ENCODE results near the gene ATP2C1. TPM values are rescaled to one million over a fixed set of nuclear protein-coding genes. Genes with fewer than 3 reads are reported as not detected.

Gene ATP2C1
- total RNA-seq, 2 experiments from 2014 or later, result 40.9 to 44.0 TPM

GRCh38 chr3:131025539-131025938, 131.7 kb downstream of the ATP2C1 start:
- no peaks in the 10 kb centered on the region for H3K9me3 ChIP-seq (ENCODE audit: control insufficient read depth in 1 of 2, insufficient read depth in 1 of 2, low read length in 2 of 2)
- H3K4me3 Mint-ChIP-seq, result peak overlapping the region; percentile 93
- no peak for TF ChIP-seq CTCF (IDR thresholded peaks at IDR 0.05)
- no peaks in the 10 kb centered on the region for H3K27me3 Mint-ChIP-seq
- H3K27me3 ChIP-seq (ENCODE audit: control insufficient read depth in 1 of 2, insufficient read depth in 2 of 2, low read length in 2 of 2), result no peaks in the 10 kb centered on the region
- H3K4me1 ChIP-seq (ENCODE audit: insufficient read depth, low read length), result peaks cover 30% of the 10 kb centered on the region
- H3K36me3 Mint-ChIP-seq (ENCODE audit: low read depth), result peaks cover 60% of the 10 kb centered on the region
- H3K9me3 Mint-ChIP-seq, result no peaks in the 10 kb centered on the region
- peak overlapping the region; percentile 94 for H3K27ac Mint-ChIP-seq
- DNase-seq (no peak), ATAC-seq (ENCODE audit: poor library complexity) (no peak)
- peaks cover 28% of the 10 kb centered on the region for H3K36me3 ChIP-seq (ENCODE audit: insufficient read depth, low read length)
- no peak overlapping the region for H3K27ac ChIP-seq (ENCODE audit: low read depth in 1 of 2, low read length in 2 of 2)
- ChIA-PET POLR2A (interaction anchor here (1.4 to 4.3 kb wide), 4 partner anchors 11 to 356 kb away, joined by 5 to 32 read pairs (median 18); partner anchors contain the start of genes ATP2C1 and NUDT16), CTCF (interaction anchor here (1.6 kb wide), 1 partner anchor 133 kb away, joined by 5 read pairs; no protein-coding TSS in a partner anchor)
- H3K4me3 ChIP-seq (ENCODE audit: low read length), result peak overlapping the region; percentile 66
- peaks cover 62% of the 10 kb centered on the region for H3K4me1 Mint-ChIP-seq (ENCODE audit: low read depth)
- intact Hi-C loops (cut with DNase I, micrococcal nuclease), result loop anchor here (5.0 to 10.0 kb wide), 4 partner anchors 281 to 1392 kb away; partner anchors contain the start of genes DNAJC13 (in 1 of the 2), MRPL3 (in 1 of the 2), NUDT16 (in 1 of the 2) and PIK3R4 (in 1 of the 2)

DNA sequence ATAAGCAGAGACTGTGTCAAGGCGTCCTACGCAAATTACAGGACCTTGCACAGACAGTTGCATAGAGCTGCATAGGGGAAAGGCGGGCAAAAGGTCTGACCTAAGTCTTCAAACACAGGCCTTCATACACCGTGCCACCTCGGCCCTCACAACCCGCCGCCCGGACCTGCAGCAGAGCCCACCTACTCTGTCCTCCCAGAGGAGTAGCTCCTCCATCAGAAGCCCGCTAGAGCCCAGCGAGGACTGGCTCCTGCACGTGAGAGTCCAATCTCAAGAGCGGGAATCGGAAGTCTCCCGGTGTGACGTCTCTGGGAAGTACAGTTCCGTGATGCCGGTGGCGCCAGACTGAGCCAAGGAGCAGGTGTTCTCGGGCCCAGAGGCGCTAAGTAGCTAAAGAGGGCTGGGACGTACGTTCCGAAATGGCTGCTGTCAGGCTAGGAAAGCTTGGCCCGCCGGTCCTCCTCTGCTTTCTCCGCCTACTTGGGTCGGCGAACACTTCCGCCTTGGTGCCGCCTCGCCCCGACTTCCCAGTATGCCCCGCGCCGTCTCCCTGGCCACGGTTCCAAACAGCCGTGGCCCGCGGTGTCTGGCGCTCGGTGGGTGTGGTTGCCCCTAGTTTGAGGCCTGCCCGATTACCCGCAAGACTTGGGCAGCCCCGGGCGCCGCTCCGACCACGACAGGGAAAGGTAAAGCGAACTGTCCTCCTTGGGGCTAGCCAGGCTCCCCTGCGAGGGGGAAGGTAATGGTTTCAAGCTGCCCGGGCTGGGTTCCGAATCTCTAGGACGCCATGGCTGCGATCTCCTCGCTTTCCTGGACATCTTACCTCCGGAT, 132.7 kb downstream of the ATP2C1 start, which contains the start of the genes ASTE1 and NEK11:
Gene ASTE1 (minus strand): TSS at position 505 of the 831 bp plus-strand sequence. CDS start 1,519 bp downstream, outside the sequence.
Gene NEK11 (plus strand): TSS at position 557 of the 831 bp plus-strand sequence. CDS start 2,832 bp downstream, outside the sequence.
- POLR2A ChIA-PET, result interaction anchor here (0.6 to 4.3 kb wide), 12 partner anchors 9 to 1391 kb away, joined by 3 to 32 read pairs (median 4); partner anchors contain the start of genes ATP2C1 and NUDT16
- intact Hi-C loops (cut with DNase I, micrococcal nuclease), result loop anchor here (2.0 to 10.0 kb wide), 6 partner anchors 280 to 1391 kb away; partner anchors contain the start of genes MRPL3 (in 2 of the 2), PIK3R4 (in 2 of the 2), DNAJC13 (in 1 of the 2) and NUDT16 (in 1 of the 2)
- H3K27ac ChIP-seq (ENCODE audit: low read depth in 1 of 2, low read length in 2 of 2), result peak within 1 kb of the TSS; percentile 84 to 89
- no peaks in the 10 kb centered on the region for H3K27me3 Mint-ChIP-seq
- peak; percentile 85 to 96 (median 90) for DNase-seq
- no peaks in the 10 kb centered on the region for H3K9me3 ChIP-seq (ENCODE audit: control insufficient read depth in 1 of 2, insufficient read depth in 1 of 2, low read length in 2 of 2)
- H3K9me3 Mint-ChIP-seq, result no peaks in the 10 kb centered on the region
- CTCF ChIA-PET, result interaction anchor here (1.6 kb wide), 1 partner anchor 134 kb away, joined by 5 read pairs; no protein-coding TSS in a partner anchor
- peaks cover 30% of the 10 kb centered on the region for H3K4me1 ChIP-seq (ENCODE audit: insufficient read depth, low read length)
- peaks cover 54% of the 10 kb centered on the region for H3K36me3 Mint-ChIP-seq (ENCODE audit: low read depth)
- H3K4me3 ChIP-seq (ENCODE audit: low read length), result peak within 1 kb of the TSS; percentile 66
- H3K4me3 Mint-ChIP-seq, result peak within 1 kb of the TSS; percentile 93
- H3K27ac Mint-ChIP-seq, result peak within 1 kb of the TSS; percentile 94
- peak; percentile 97 for ATAC-seq (ENCODE audit: poor library complexity)
- H3K27me3 ChIP-seq (ENCODE audit: control insufficient read depth in 1 of 2, insufficient read depth in 2 of 2, low read length in 2 of 2), result no peaks in the 10 kb centered on the region
- peaks cover 23% of the 10 kb centered on the region for H3K36me3 ChIP-seq (ENCODE audit: insufficient read depth, low read length)
- TF ChIP-seq CTCF (IDR thresholded peaks at IDR 0.05), result no peak
- peaks cover 52% of the 10 kb centered on the region for H3K4me1 Mint-ChIP-seq (ENCODE audit: low read depth)

DNA sequence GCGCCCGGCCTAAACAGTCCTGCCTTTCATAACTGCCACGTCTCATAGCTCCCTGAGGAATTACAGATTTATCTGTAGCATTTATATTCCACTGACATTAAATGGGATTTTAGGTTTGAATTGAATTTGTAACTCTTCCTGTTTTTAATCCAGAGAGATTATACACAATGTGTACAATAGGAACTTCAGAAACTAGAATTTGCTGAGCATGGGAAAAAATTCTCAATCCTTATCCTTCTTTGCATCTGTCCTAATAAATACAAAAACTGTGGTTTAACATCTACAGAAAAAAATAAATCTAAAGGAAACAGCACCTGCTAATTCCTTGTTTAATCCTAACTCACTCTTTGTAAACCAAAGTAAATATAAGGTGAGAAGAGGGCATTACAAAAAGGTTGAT, 135.0 kb downstream of the ATP2C1 start:
- intact Hi-C loops (cut with DNase I, micrococcal nuclease), result loop anchor here (5.0 to 10.0 kb wide), 4 partner anchors 284 to 1388 kb away; partner anchors contain the start of genes DNAJC13 (in 1 of the 2), MRPL3 (in 1 of the 2), NUDT16 (in 1 of the 2) and PIK3R4 (in 1 of the 2)
- no peak overlapping the region for H3K4me3 ChIP-seq (ENCODE audit: low read length)
- no peak for DNase-seq
- no peaks in the 10 kb centered on the region for H3K27me3 Mint-ChIP-seq
- peaks cover 34% of the 10 kb centered on the region for H3K36me3 Mint-ChIP-seq (ENCODE audit: low read depth)
- H3K4me1 ChIP-seq (ENCODE audit: insufficient read depth, low read length), result peaks cover 18% of the 10 kb centered on the region
- ATAC-seq (ENCODE audit: poor library complexity), result no peak
- ChIA-PET CTCF (no interaction called here), POLR2A (interaction anchor here (1.3 kb wide), 1 partner anchor 12 kb away, joined by 3 read pairs; no protein-coding TSS in a partner anchor)
- no peak overlapping the region for H3K27ac Mint-ChIP-seq
- no peaks in the 10 kb centered on the region for H3K9me3 Mint-ChIP-seq
- TF ChIP-seq CTCF (IDR thresholded peaks at IDR 0.05), result no peak
- no peaks in the 10 kb centered on the region for H3K27me3 ChIP-seq (ENCODE audit: control insufficient read depth in 1 of 2, insufficient read depth in 2 of 2, low read length in 2 of 2)
- H3K4me1 Mint-ChIP-seq (ENCODE audit: low read depth), result peaks cover 36% of the 10 kb centered on the region
- H3K4me3 Mint-ChIP-seq, result peak overlapping the region; percentile 11
- H3K36me3 ChIP-seq (ENCODE audit: insufficient read depth, low read length), result peaks cover 9% of the 10 kb centered on the region
- no peaks in the 10 kb centered on the region for H3K9me3 ChIP-seq (ENCODE audit: control insufficient read depth in 1 of 2, insufficient read depth in 1 of 2, low read length in 2 of 2)
- no peak overlapping the region for H3K27ac ChIP-seq (ENCODE audit: low read depth in 1 of 2, low read length in 2 of 2)

Measured in CD4-positive, alpha-beta T cell (primary cell).